ENCODE measurements around the gene NXPH4. TPM values are rescaled to one million over a fixed set of nuclear protein-coding genes. Genes with fewer than 3 reads are reported as not detected.

Gene NXPH4
- total and polyA plus RNA-seq, 4 donors = 0.15 to 0.94 (median 0.48) TPM

DNA sequence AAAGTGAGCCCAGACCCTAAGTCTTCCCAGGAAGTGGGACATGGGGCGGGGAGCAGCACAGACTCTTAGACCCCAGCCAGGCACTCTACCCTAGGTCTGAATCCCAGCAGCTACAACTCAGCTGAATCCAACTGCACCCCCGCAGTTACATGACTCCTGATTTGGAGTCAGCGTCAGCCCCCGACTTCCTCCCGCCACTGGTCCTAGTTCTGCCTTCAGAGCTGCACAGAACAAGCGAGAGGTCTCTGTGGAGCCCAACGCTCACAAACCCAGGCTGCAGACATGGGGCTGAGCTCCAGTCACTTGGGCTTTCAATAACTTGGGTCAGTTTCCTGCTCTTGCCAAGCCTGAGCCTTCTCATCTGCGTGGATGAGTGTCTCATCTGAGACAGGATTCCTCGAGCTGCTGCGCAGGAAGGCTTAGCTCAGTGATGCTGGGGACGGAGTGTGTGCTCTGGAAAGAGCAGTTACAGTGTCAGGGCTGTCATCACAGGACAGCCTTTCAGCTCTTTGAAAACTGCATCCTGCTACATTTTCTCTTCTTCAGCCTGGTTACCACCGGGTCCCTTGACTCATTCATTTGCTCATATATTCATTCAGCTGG is 30.6 kb upstream of the NXPH4 start:
- 82 to 91% methylated on average over 12 of the region's 12 CpGs for WGBS, 2 donors
- TF ChIP-seq CTCF (IDR thresholded peaks at IDR 0.05; ENCODE audit: control extremely low read depth, extremely low read depth) = no peak

GRCh38 chr12:57187222-57188089 is 29.1 kb upstream of the NXPH4 start:
- no peaks in the 10 kb centered on the region for H3K27me3 ChIP-seq (ENCODE audit: control insufficient read depth in 3 of 3, insufficient read depth in 3 of 3, low read length in 2 of 3)
- H3K9ac ChIP-seq (ENCODE audit: insufficient read depth in 1 of 2, low read length in 2 of 2) = no peak overlapping the region
- H3K4me1 ChIP-seq (ENCODE audit: control insufficient read depth in 5 of 5, insufficient read depth in 5 of 5, low read length in 5 of 5) = peaks cover 0 to 4% (median 2%) of the 10 kb centered on the region in 5 donors
- TF ChIP-seq CTCF (IDR thresholded peaks at IDR 0.05; ENCODE audit: control extremely low read depth, extremely low read depth) = no peak
- 78 to 88% methylated on average over 21 of the region's 21 CpGs for WGBS, 2 donors
- H3K27ac ChIP-seq (ENCODE audit: low read depth in 1 of 2, low read length in 1 of 2) = no peak overlapping the region
- DNase-seq (no peak), ATAC-seq (ENCODE audit: insufficient read depth, low FRiP score) (no peak)
- H3K36me3 ChIP-seq (ENCODE audit: control insufficient read depth in 4 of 4, insufficient read depth in 4 of 4, low read length in 4 of 4) = peaks cover 0 to 85% (median 63%) of the 10 kb centered on the region in 4 donors
- H3K9me3 ChIP-seq (ENCODE audit: control insufficient read depth in 4 of 4, insufficient read depth in 3 of 4, low read length in 3 of 4) = no peaks in the 10 kb centered on the region
- H3K4me3 ChIP-seq = no peak overlapping the region

More for the DNA sequence above, 30.6 kb upstream of the NXPH4 start:
- Histone ChIP-seq H3K36me3 (ENCODE audit: control insufficient read depth in 4 of 4, insufficient read depth in 4 of 4, low read length in 4 of 4) (peaks cover 0 to 77% (median 54%) of the 10 kb centered on the region in 4 donors), H3K27me3 (ENCODE audit: control insufficient read depth in 3 of 3, insufficient read depth in 3 of 3, low read length in 2 of 3) (no peaks in the 10 kb centered on the region), H3K9ac (ENCODE audit: insufficient read depth in 1 of 2, low read length in 2 of 2) (no peak overlapping the region), H3K9me3 (ENCODE audit: control insufficient read depth in 4 of 4, insufficient read depth in 3 of 4, low read length in 3 of 4) (no peaks in the 10 kb centered on the region), H3K4me1 (ENCODE audit: control insufficient read depth in 5 of 5, insufficient read depth in 5 of 5, low read length in 5 of 5) (peaks cover 0 to 8% (median 2%) of the 10 kb centered on the region in 5 donors), H3K27ac (ENCODE audit: low read depth in 1 of 2, low read length in 1 of 2) (no peak overlapping the region), H3K4me3 (no peak overlapping the region)
- DNase-seq (no peak), ATAC-seq (ENCODE audit: insufficient read depth, low FRiP score) (no peak)

DNA sequence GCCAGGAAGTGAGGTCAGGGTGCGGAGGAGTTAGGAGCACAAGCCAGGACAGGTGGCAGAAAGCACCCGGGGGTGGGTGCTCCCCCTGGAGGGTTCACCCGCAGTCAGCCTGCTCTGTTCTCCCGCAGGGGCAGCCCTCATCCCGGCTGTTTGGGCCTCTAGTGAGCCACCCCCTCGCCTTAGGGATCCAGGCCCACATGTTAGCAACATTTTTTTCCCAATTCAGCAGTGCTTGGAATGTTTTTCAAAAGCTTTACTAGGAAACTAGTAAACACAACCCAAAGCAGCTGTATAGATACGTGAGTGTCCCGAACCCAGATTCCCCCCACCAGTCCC is 28.5 kb upstream of the NXPH4 start:
- Histone ChIP-seq H3K9ac (ENCODE audit: insufficient read depth in 1 of 2, low read length in 2 of 2) (no peak overlapping the region), H3K4me1 (ENCODE audit: control insufficient read depth in 5 of 5, insufficient read depth in 5 of 5, low read length in 5 of 5) (peaks cover 0 to 4% (median 2%) of the 10 kb centered on the region in 5 donors), H3K9me3 (ENCODE audit: control insufficient read depth in 4 of 4, insufficient read depth in 3 of 4, low read length in 3 of 4) (no peaks in the 10 kb centered on the region), H3K4me3 (no peak overlapping the region), H3K36me3 (ENCODE audit: control insufficient read depth in 4 of 4, insufficient read depth in 4 of 4, low read length in 4 of 4) (peaks cover 0 to 86% (median 67%) of the 10 kb centered on the region in 4 donors), H3K27me3 (ENCODE audit: control insufficient read depth in 3 of 3, insufficient read depth in 3 of 3, low read length in 2 of 3) (no peaks in the 10 kb centered on the region), H3K27ac (ENCODE audit: low read depth in 1 of 2, low read length in 1 of 2) (no peak overlapping the region)
- TF ChIP-seq CTCF (IDR thresholded peaks at IDR 0.05; ENCODE audit: control extremely low read depth, extremely low read depth) = no peak
- DNase-seq = no peak
- ATAC-seq (ENCODE audit: insufficient read depth, low FRiP score) = no peak
- 86 to 91% methylated on average over 8 of the region's 8 CpGs for WGBS, 2 donors
